Measurements from ENCODE around the gene P2RY6.

DNA sequence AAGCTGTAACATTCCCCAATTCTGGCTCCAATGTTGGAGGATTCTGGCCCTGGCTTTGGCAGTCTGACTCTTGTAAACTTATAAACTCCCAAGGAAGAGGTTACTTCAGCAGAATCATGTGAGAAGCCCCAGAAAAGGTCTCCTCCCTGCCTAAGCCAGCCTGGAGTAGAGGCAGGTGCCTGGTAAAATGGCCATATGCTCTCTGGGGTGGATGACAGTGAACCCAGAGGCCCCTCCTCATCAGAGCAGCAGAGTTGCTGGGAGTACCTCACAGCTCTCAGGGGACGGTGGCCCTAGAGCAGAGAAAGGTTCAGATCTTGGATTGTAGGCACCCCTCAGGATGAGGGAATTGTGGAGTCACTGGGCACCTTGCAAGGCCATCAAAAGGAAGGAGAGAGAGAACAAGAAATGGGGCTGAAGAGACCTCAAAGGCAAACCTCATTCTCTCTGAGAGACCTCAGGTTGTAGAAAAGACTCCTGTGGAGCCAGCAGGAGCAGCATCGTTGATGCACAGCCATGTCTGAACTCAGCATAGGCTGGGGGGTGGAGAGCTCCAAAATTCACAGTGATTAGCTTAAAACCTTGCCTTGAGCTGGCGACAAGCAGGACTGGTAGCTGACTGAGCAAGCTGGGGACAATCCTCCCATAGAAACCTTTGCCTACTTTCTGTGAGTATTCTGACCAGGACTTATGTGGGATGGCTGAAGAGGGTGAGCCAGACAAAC lies 4.9 kb upstream of the P2RY6 start:
- no peak for TF ChIP-seq EZH2phosphoT487 (IDR thresholded peaks at IDR 0.05; ENCODE audit: insufficient read depth, low read depth)
- TF ChIP-seq EZH2 (IDR thresholded peaks at IDR 0.05; ENCODE audit: insufficient read depth, poor library complexity, severe bottlenecking), result no peak

Data from GM23248 (cell line).